ENCODE measurements around the gene ZNF385B. TPM values are rescaled to one million over a fixed set of nuclear protein-coding genes. Genes with fewer than 3 reads are reported as not detected.
"Not testable (repeated sequence)": the region's sequence is repeated elsewhere in the genome, so short reads cannot be mapped to it uniquely, and the experiment has no call there.

Gene ZNF385B
- total RNA-seq, 1 donor from 2014 or later = 0.25 TPM

DNA sequence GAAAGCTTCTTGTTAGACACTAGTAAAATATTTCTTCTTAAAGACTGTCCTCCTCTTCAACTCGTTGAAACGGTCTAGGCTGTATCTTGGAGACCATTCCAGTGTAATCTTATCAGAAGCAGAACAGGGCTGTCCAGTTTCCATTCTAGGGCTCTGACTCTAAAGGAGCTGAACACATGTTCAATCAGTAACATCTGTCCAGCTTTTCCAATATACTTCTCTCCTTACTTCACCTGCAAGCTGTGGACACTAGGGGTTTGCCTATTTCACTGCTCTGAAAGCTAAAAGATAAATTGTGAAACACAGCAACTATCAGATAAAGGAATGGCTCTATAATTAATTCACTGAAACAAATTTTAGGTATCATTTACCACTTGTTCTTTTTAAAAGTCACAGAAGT is 73.8 kb downstream of the ZNF385B start:
- TF ChIP-seq, protein P1, sequence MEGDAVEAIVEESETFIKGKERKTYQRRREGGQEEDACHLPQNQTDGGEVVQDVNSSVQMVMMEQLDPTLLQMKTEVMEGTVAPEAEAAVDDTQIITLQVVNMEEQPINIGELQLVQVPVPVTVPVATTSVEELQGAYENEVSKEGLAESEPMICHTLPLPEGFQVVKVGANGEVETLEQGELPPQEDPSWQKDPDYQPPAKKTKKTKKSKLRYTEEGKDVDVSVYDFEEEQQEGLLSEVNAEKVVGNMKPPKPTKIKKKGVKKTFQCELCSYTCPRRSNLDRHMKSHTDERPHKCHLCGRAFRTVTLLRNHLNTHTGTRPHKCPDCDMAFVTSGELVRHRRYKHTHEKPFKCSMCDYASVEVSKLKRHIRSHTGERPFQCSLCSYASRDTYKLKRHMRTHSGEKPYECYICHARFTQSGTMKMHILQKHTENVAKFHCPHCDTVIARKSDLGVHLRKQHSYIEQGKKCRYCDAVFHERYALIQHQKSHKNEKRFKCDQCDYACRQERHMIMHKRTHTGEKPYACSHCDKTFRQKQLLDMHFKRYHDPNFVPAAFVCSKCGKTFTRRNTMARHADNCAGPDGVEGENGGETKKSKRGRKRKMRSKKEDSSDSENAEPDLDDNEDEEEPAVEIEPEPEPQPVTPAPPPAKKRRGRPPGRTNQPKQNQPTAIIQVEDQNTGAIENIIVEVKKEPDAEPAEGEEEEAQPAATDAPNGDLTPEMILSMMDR (IDR thresholded peaks at IDR 0.05; ENCODE audit: insufficient read depth, low read length, poor library complexity, severe bottlenecking) = no peak
- H3K36me3 ChIP-seq (ENCODE audit: control insufficient read depth, insufficient read depth, low read length) = no peaks in the 10 kb centered on the region
- no peaks in the 10 kb centered on the region for H3K27me3 ChIP-seq (ENCODE audit: control insufficient read depth, insufficient read depth, low read length)
- DNase-seq (ENCODE audit: low read depth) = no peak
- H3K4me3 ChIP-seq (ENCODE audit: low read depth, low read length) = no peak overlapping the region

DNA sequence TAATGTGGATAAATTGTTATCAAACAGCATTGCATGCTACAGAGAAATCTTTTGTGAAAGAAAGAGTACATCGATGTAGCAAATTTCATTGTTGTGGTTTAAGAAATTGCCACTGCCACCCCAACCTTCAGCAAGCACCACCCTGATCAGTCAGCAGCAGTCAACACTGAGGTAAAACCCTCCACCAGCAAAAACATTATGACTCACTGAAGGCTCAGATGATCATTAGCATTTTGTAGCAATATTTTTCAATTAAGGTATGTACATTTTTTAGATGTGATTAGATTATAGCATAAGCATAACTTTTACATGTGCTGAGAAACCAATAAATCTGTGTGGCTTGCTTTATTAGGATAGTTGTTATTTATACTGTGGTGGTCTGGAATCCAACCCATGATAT is 75.5 kb downstream of the ZNF385B start:
- Histone ChIP-seq H3K27me3 (ENCODE audit: control insufficient read depth, insufficient read depth, low read length) (no peaks in the 10 kb centered on the region), H3K36me3 (ENCODE audit: control insufficient read depth, insufficient read depth, low read length) (no peaks in the 10 kb centered on the region), H3K4me3 (ENCODE audit: low read depth, low read length) (no peak overlapping the region)
- TF ChIP-seq, protein P1 (IDR thresholded peaks at IDR 0.05; ENCODE audit: insufficient read depth, low read length, poor library complexity, severe bottlenecking) = no peak
- no peak for DNase-seq (ENCODE audit: low read depth)

DNA sequence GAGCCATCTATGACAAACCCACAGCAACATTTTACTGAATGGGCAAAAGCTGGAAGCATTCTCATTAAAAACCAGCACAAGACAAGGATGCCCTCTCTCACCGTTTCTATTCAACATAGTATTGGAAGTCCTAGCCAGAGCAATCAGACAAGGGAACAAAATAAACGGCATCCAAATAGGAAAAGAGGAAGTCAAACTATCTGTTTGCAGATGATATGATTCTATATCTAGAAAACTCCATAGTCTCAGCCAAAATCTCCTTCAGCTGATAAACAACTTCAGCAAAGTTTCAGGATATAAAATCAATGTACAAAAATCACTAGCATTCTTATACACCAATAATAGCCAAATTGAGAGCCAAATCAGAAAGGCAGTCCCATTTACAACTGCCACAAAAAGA is 79.1 kb downstream of the ZNF385B start:
- DNase-seq (ENCODE audit: low read depth); H3K27me3 ChIP-seq (ENCODE audit: control insufficient read depth, insufficient read depth, low read length); H3K4me3 ChIP-seq (ENCODE audit: low read depth, low read length); H3K36me3 ChIP-seq (ENCODE audit: control insufficient read depth, insufficient read depth, low read length): not testable (repeated sequence)

DNA sequence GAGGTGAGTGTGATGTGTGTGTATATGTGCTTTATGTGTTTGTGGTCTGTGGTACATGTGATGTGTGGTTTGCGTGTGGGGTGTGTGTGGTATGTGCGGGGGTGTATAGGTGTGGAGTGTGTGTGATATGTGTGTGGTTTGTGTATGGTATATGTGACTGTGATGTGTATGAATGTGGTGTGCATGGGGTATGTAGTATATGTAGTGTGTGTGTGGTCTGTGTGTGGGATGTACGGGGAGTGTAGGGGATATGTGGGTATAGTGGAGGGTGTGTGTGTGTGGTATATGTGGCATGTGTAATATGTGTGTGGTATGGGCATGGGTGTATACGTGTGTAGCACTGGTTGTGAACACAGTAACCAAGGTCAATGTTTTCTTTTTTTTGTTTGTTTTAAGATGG is 87.4 kb downstream of the ZNF385B start:
- TF ChIP-seq, protein P1 (IDR thresholded peaks at IDR 0.05; ENCODE audit: insufficient read depth, low read length, poor library complexity, severe bottlenecking) = no peak
- DNase-seq (ENCODE audit: low read depth) = no peak

DNA sequence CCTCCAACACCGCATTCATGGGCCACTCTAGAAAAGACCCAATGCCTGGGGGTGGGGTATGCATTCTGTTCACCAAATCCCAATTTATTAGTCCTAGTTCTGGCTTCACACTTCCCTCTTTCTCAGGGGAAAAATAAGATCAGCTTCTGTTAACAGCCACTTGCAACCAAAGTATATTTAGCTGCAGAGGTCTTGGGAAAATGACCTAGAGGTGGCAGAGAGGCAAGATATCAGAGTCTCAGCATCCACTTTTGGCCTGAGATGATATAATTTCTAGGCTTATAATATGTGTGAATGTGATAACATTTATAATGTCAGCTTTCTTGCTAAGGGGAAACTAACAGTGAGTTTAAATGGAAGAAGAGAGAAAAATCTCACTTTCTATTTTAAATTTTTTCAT is 89.1 kb downstream of the ZNF385B start:
- Histone ChIP-seq H3K4me3 (ENCODE audit: low read depth, low read length) (no peak overlapping the region), H3K27me3 (ENCODE audit: control insufficient read depth, insufficient read depth, low read length) (no peaks in the 10 kb centered on the region), H3K36me3 (ENCODE audit: control insufficient read depth, insufficient read depth, low read length) (no peaks in the 10 kb centered on the region)
- DNase-seq (ENCODE audit: low read depth) = no peak
- TF ChIP-seq, protein P1 (IDR thresholded peaks at IDR 0.05; ENCODE audit: insufficient read depth, low read length, poor library complexity, severe bottlenecking) = no peak

More for the DNA sequence above, 87.4 kb downstream of the ZNF385B start:
- H3K4me3 ChIP-seq (ENCODE audit: low read depth, low read length) = no peak overlapping the region
- H3K36me3 ChIP-seq (ENCODE audit: control insufficient read depth, insufficient read depth, low read length) = no peaks in the 10 kb centered on the region
- no peaks in the 10 kb centered on the region for H3K27me3 ChIP-seq (ENCODE audit: control insufficient read depth, insufficient read depth, low read length)

DNA sequence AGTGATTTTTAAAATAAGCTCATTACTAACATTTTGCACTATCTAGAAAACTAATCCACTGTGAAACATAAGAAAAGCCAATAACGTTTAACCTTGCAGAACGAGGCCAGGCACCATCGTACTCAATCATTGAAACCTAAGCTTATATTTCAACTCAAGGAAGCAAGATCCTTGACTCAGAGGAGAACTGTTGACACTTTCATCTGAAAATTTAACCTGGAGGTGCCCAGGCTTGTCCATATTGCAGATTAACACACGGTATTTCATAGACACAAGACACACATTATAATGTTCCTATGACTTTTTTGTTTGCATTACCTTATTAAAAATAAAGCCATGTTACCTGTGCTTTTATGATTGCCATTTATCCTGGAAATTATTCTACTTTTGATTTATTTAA is 89.6 kb downstream of the ZNF385B start:
- Histone ChIP-seq H3K27me3 (ENCODE audit: control insufficient read depth, insufficient read depth, low read length) (no peaks in the 10 kb centered on the region), H3K4me3 (ENCODE audit: low read depth, low read length) (no peak overlapping the region), H3K36me3 (ENCODE audit: control insufficient read depth, insufficient read depth, low read length) (no peaks in the 10 kb centered on the region)
- DNase-seq (ENCODE audit: low read depth) = no peak
- TF ChIP-seq, protein P1 (IDR thresholded peaks at IDR 0.05; ENCODE audit: insufficient read depth, low read length, poor library complexity, severe bottlenecking) = no peak

Data from kidney epithelial cell (primary cell).